Spleen (tissue), 11 donors: Measurements from ENCODE around the gene EXOSC2. TPM values are rescaled to one million over a fixed set of nuclear protein-coding genes. Genes with fewer than 3 reads are reported as not detected.

Experiments used
- DNase-seq: peaks from one replicate; pipeline ENCODE4 v3.0.0-alpha.2; 2020
- H3K27ac ChIP-seq, 8 donors: fragments of 200-600 bp; sonication (generic) in 7 of 8; 1 replicate in 4 of 8; 2 replicates in 4 of 8; pipeline versions ENCODE4 v1.5.0 to v1.8.0; 2016 to 2021; ENCODE audit warnings: inconsistent platforms in 4 of 8, mild to moderate bottlenecking in 4 of 8, moderate library complexity in 1 of 8
- H3K27me3 ChIP-seq, 7 donors: fragments of 200-600 bp; sonication (generic) in 6 of 7; replicated peaks in 1 of 7; 1 replicate in 4 of 7; 2 replicates in 3 of 7; pipeline versions ENCODE4 v1.5.0 to v1.8.0; 2016 to 2021; ENCODE audit warnings: inconsistent platforms in 3 of 7, mild to moderate bottlenecking in 1 of 7
- H3K36me3 ChIP-seq, 6 donors: fragments of 200-600 bp; sonication (generic) in 5 of 6; 1 replicate in 4 of 6; 2 replicates in 2 of 6; pipeline versions ENCODE4 v1.5.0 to v1.8.0; 2016 to 2021; ENCODE audit warnings: inconsistent platforms in 2 of 6
- H3K4me1 ChIP-seq, 6 donors: fragments of 200-600 bp; sonication (generic) in 5 of 6; 1 replicate in 3 of 6; 2 replicates in 3 of 6; pipeline versions ENCODE4 v1.5.0 to v1.8.0; 2016 to 2021; ENCODE audit warnings: inconsistent platforms in 3 of 6
- H3K4me3 ChIP-seq, 8 donors: fragments of 200-600 bp; sonication (generic) in 7 of 8; 1 replicate in 4 of 8; 2 replicates in 4 of 8; pipeline versions ENCODE4 v1.5.0 to v1.8.0; 2016 to 2021; ENCODE audit warnings: inconsistent platforms in 4 of 8, mild to moderate bottlenecking in 4 of 8, moderate library complexity in 2 of 8
- H3K9me3 ChIP-seq, 8 donors: fragments of 200-600 bp; sonication (generic) in 7 of 8; 1 replicate in 4 of 8; 2 replicates in 4 of 8; pipeline versions ENCODE4 v1.5.0 to v1.8.0; 2016 to 2021; ENCODE audit warnings: inconsistent platforms in 4 of 8
- POLR2A ChIP-seq, 3 donors: fragments of 450-650 bp; IDR thresholded peaks; one replicate each; pipeline ENCODE4 v1.5.1; 2017; ENCODE audit warnings: antibody characterized with exemption in 3 of 3, mild to moderate bottlenecking in 1 of 3
- POLR2AphosphoS5 ChIP-seq, 3 donors: sonication (generic); formaldehyde crosslinking; IDR thresholded peaks; one replicate each; pipeline ENCODE4 v1.5.1; 2017; ENCODE audit warnings: antibody characterized with exemption in 3 of 3
- WGBS, 5 donors: extraction: QIAGEN DNeasy Blood & Tissue Kit in 3 of 5; methylation state at CpG; one replicate each; pipeline versions ENCODE4 v1.1.5 to v1.1.7; 2013 to 2018; 5-methylcytosine and 5-hydroxymethylcytosine counted together
- intact Hi-C: fragments of 100-400 bp; cut with DNase I; formaldehyde crosslinking; loops from one replicate; pipeline ENCODE4 v1.15.0; 2023; ENCODE audit warnings: low total_unique reads
- polyA plus RNA-seq, 3 donors: library from polyadenylated mRNA; stranded (reverse); fragments of 200-250 nt; gene quantifications; one replicate each; pipeline ENCODE4 v1.2.1, GENCODE V29; 2013
- total RNA-seq, 7 donors: library from RNA; depleted of rRNA in 3 of 7; stranded (reverse); fragments of >200 nt in 3 of 7; fragmentation: NEBNext Ultra II Directional in 4 of 7; extraction: Animal tissue kit (Norgen Biotek cat#: 25700) in 4 of 7; gene quantifications; one replicate each; pipeline versions ENCODE4 v1.1.0 to v1.2.1, GENCODE V29; 2016 to 2021
- TF ChIP-seq, protein P1 (sequence below), 11 experiments: fragments of 200-600 bp in 7 of 11; fragments of 450-650 bp in 4 of 11; sonication (generic) in 4 of 11; IDR thresholded peaks in 8 of 11; conservative IDR thresholded peaks in 3 of 11; 1 replicate in 7 of 11; 2 replicates in 4 of 11; pipeline versions ENCODE4 v1.4.0 to v1.8.0; 2016 to 2021; ENCODE audit warnings: antibody characterized with exemption in 11 of 11, inconsistent platforms in 4 of 11, mild to moderate bottlenecking in 1 of 11
- donor health status: healthy with polysubstance abuse.
- donor health status: DM: no; HTN: no; CAD: no; lungs with moderate emphysema.
- donor health status: DM: no; HTN: no; CAD: no.
- donor health status: Bipolar disorder and iron deficiency.
- donor health status: healthy.
- donor health status: DM: no; HTN: no; CAD: no.
- donor health status: DM: yes; HTN: yes; CAD: no.

EXOSC2 gene
- total and polyA plus RNA-seq, 10 donors: 16.9 to 34.6 (median 24.8) TPM

GRCh38 chr9:130680836-130681768 is 12.5 kb upstream of the EXOSC2 start:
- H3K4me1 ChIP-seq: peaks cover 13 to 22% (median 18%) of the 10 kb centered on the region in 6 donors
- H3K9me3 ChIP-seq: peaks cover 0 to 10% (median 7%) of the 10 kb centered on the region in 8 donors
- DNase-seq: peak; percentile 85
- H3K36me3 ChIP-seq: no peaks in the 10 kb centered on the region
- peaks cover 5 to 62% (median 21%) of the 10 kb centered on the region in 7 donors for H3K27me3 ChIP-seq
- intact Hi-C loops: no loop called here
- peak overlapping the region; percentile 40 to 88 (median 62) for H3K4me3 ChIP-seq
- TF ChIP-seq, protein P1, sequence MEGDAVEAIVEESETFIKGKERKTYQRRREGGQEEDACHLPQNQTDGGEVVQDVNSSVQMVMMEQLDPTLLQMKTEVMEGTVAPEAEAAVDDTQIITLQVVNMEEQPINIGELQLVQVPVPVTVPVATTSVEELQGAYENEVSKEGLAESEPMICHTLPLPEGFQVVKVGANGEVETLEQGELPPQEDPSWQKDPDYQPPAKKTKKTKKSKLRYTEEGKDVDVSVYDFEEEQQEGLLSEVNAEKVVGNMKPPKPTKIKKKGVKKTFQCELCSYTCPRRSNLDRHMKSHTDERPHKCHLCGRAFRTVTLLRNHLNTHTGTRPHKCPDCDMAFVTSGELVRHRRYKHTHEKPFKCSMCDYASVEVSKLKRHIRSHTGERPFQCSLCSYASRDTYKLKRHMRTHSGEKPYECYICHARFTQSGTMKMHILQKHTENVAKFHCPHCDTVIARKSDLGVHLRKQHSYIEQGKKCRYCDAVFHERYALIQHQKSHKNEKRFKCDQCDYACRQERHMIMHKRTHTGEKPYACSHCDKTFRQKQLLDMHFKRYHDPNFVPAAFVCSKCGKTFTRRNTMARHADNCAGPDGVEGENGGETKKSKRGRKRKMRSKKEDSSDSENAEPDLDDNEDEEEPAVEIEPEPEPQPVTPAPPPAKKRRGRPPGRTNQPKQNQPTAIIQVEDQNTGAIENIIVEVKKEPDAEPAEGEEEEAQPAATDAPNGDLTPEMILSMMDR (IDR thresholded peaks at IDR 0.05 in 8 of 11, conservative IDR thresholded peaks at IDR 0.05 in 3 of 11): no peak
- peak in 2 of 3 donors; percentile 6 to 29 for TF ChIP-seq POLR2AphosphoS5 (IDR thresholded peaks at IDR 0.05)
- H3K27ac ChIP-seq: peak overlapping the region in 1 of 8 donors; percentile 61
- WGBS, 5 donors: 3 to 8% (median 4%) methylated on average over 25 to 116 of the region's 116 CpGs

DNA sequence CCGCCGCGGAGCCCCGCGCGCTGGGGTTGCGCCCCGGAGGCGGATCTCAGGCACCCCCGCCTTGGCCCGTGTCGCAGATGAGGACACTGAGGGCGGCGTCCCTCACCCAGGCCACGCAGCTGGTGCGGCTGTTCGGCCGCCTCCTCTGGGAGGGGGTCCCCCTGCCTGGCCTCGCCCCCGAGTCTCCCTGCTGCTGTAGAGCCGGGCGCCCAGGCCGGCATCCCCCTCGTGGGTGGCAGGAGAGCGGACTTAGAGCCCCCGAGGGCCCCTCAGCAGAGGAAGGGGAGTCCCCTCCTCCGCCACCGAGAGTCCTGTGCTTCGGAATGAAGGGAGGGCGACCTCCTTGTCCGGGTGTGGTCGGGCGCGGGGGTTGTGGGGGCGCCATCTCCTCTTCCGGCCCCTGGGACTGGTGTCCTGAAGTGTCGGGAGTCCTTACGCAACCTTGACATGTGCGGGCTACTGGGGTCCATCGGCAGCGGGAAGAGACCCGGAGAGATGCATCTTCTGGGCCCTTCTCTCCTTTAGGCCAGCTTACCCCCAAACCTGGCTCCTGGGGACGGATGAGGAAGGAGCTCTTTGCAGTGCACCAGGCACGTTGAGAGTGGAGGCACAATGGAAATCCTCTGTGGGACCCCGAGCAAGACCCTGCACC is 11.7 kb upstream of the EXOSC2 start:
- intact Hi-C loops: loop anchor here (2.0 kb wide), 1 partner anchor 221 kb away; no protein-coding TSS in a partner anchor
- TF ChIP-seq, protein P1 (IDR thresholded peaks at IDR 0.05 in 8 of 11, conservative IDR thresholded peaks at IDR 0.05 in 3 of 11): no peak
- no peak for TF ChIP-seq POLR2A (IDR thresholded peaks at IDR 0.05)
- TF ChIP-seq POLR2AphosphoS5 (IDR thresholded peaks at IDR 0.05): no peak
- DNase-seq: no peak
- peaks cover 0 to 10% (median 7%) of the 10 kb centered on the region in 8 donors for H3K9me3 ChIP-seq
- WGBS, 5 donors: 1 to 2% (median 1%) methylated on average over 10 to 45 of the region's 45 CpGs
- H3K27me3 ChIP-seq: peaks cover 5 to 59% (median 21%) of the 10 kb centered on the region in 7 donors
- peak overlapping the region in 2 of 8 donors; percentile 13 to 61 for H3K27ac ChIP-seq
- no peaks in the 10 kb centered on the region for H3K36me3 ChIP-seq
- peak overlapping the region; percentile 23 to 88 (median 60) for H3K4me3 ChIP-seq
- peaks cover 13 to 22% (median 18%) of the 10 kb centered on the region in 6 donors for H3K4me1 ChIP-seq

GRCh38 chr9:130682421-130683121 is 11.0 kb upstream of the EXOSC2 start:
- Histone ChIP-seq H3K27me3 (peaks cover 5 to 56% (median 21%) of the 10 kb centered on the region in 7 donors), H3K4me3 (peak overlapping the region; percentile 23 to 88 (median 60)), H3K4me1 (peaks cover 13 to 22% (median 18%) of the 10 kb centered on the region in 6 donors), H3K27ac (peak overlapping the region in 1 of 8 donors; percentile 13), H3K9me3 (peaks cover 0 to 10% (median 7%) of the 10 kb centered on the region in 8 donors), H3K36me3 (no peaks in the 10 kb centered on the region)
- TF ChIP-seq, protein P1 (IDR thresholded peaks at IDR 0.05 in 8 of 11, conservative IDR thresholded peaks at IDR 0.05 in 3 of 11): peak; percentile 60 to 88 (median 76)
- TF ChIP-seq POLR2A (IDR thresholded peaks at IDR 0.05) (no peak), POLR2AphosphoS5 (IDR thresholded peaks at IDR 0.05) (peak in 2 of 3 donors; percentile 17 to 42)
- intact Hi-C loops: loop anchor here (2.0 kb wide), 1 partner anchor 222 kb away; no protein-coding TSS in a partner anchor
- peak; percentile 90 for DNase-seq
- WGBS, 5 donors: 2 to 5% (median 5%) methylated on average over 20 to 22 of the region's 22 CpGs
